Osteoblast (primary cell): Measurements from ENCODE around the gene RFFL. TPM values are rescaled to one million over a fixed set of nuclear protein-coding genes. Genes with fewer than 3 reads are reported as not detected.
A peak's percentile ranks its signal among the peaks of the same experiment; 100 is the strongest.

Source experiments
- DNase-seq: peaks from one replicate; pipeline ENCODE4 v3.0.0; 2011; ENCODE audit warnings: low spot score, mixed read lengths; ENCODE audit not compliant: insufficient read length; ENCODE audit errors: missing footprints
- H2AFZ ChIP-seq: 2 replicates; pipeline ENCODE4 v1.6.0; 2011; ENCODE audit warnings: mild to moderate bottlenecking, low read length
- H3K27ac ChIP-seq: 2 replicates; pipeline ENCODE4 v1.5.1; 2011; ENCODE audit warnings: mild to moderate bottlenecking, low read depth, low read length, moderate library complexity
- H3K27me3 ChIP-seq: 2 replicates; pipeline ENCODE4 v1.6.0; 2012; ENCODE audit warnings: mild to moderate bottlenecking, control low read depth, inconsistent platforms, low read length, moderate library complexity; ENCODE audit not compliant: insufficient read depth
- H3K36me3 ChIP-seq: 2 replicates; pipeline ENCODE4 v1.5.1; 2011; ENCODE audit warnings: mild to moderate bottlenecking, low read length, control low read depth, moderate library complexity; ENCODE audit not compliant: insufficient read depth
- H3K4me1 ChIP-seq: 2 replicates; pipeline ENCODE4 v1.5.1; 2011; ENCODE audit warnings: mild to moderate bottlenecking, low read length, control low read depth, moderate library complexity; ENCODE audit not compliant: insufficient read depth
- H3K4me2 ChIP-seq: 2 replicates; pipeline ENCODE4 v1.6.0; 2011; ENCODE audit warnings: mild to moderate bottlenecking, low read length; ENCODE audit not compliant: insufficient read depth
- H3K4me3 ChIP-seq: fragments of 200-600 bp; sonication (generic); 3 replicates; pipeline ENCODE4 v1.5.1; 2012; ENCODE audit warnings: mild to moderate bottlenecking, low read length, inconsistent platforms; ENCODE audit not compliant: insufficient read depth
- H3K79me2 ChIP-seq: 2 replicates; pipeline ENCODE4 v1.6.0; 2012; ENCODE audit warnings: mild to moderate bottlenecking, low read length, control low read depth, inconsistent platforms; ENCODE audit not compliant: insufficient read depth
- H3K9me3 ChIP-seq: 2 replicates; pipeline ENCODE4 v1.5.1; 2011; ENCODE audit warnings: low read depth, low read length, control low read depth
- H4K20me1 ChIP-seq: 2 replicates; pipeline ENCODE4 v1.6.0; 2012; ENCODE audit warnings: mild to moderate bottlenecking, low read length, control low read depth; ENCODE audit not compliant: insufficient read depth
- total RNA-seq: library from RNA; depleted of rRNA; stranded (reverse); fragments of >200 nt; gene quantifications from 2 replicates; pipeline ENCODE4 v1.2.3, GENCODE V29; 2012
- TF ChIP-seq, protein P1 (sequence below): IDR thresholded peaks from 2 replicates; pipeline ENCODE4 v1.5.1; 2011; ENCODE audit warnings: mild to moderate bottlenecking, low read depth, low read length, moderate library complexity; ENCODE audit errors: extremely low read depth

Gene RFFL
- total RNA-seq, 1 donor, result 15.2 TPM

DNA sequence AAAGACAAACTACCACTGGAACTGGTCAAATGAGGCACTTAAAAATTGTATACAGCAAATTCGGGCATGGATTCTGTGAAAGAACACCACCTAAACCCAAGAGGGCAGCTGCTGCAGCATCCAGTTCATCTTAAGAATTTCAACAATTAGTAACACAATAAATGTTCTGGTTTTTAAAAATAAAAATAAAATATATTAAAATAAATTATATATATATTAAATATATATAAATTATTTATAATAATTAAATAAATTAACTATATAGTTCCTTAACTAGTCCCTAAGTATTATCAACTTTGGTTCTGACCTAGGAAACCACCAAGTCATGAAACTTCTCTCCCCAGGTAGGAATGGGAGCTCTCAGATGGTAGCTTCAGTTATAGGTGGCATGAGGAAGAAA is 13.4 kb upstream of the RFFL start:
- H3K4me3 ChIP-seq, result no peak overlapping the region
- H3K4me2 ChIP-seq, result no peak overlapping the region
- H3K27ac ChIP-seq, result no peak overlapping the region
- H3K9me3 ChIP-seq, result no peaks in the 10 kb centered on the region
- TF ChIP-seq, protein P1, sequence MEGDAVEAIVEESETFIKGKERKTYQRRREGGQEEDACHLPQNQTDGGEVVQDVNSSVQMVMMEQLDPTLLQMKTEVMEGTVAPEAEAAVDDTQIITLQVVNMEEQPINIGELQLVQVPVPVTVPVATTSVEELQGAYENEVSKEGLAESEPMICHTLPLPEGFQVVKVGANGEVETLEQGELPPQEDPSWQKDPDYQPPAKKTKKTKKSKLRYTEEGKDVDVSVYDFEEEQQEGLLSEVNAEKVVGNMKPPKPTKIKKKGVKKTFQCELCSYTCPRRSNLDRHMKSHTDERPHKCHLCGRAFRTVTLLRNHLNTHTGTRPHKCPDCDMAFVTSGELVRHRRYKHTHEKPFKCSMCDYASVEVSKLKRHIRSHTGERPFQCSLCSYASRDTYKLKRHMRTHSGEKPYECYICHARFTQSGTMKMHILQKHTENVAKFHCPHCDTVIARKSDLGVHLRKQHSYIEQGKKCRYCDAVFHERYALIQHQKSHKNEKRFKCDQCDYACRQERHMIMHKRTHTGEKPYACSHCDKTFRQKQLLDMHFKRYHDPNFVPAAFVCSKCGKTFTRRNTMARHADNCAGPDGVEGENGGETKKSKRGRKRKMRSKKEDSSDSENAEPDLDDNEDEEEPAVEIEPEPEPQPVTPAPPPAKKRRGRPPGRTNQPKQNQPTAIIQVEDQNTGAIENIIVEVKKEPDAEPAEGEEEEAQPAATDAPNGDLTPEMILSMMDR, result no peak
- H2AFZ ChIP-seq, result no peak overlapping the region
- H3K79me2 ChIP-seq, result peaks cover 82% of the 10 kb centered on the region
- no peak for DNase-seq
- no peaks in the 10 kb centered on the region for H3K27me3 ChIP-seq
- H3K4me1 ChIP-seq, result peaks cover 10% of the 10 kb centered on the region
- peaks cover 12% of the 10 kb centered on the region for H4K20me1 ChIP-seq
- H3K36me3 ChIP-seq, result no peaks in the 10 kb centered on the region

DNA sequence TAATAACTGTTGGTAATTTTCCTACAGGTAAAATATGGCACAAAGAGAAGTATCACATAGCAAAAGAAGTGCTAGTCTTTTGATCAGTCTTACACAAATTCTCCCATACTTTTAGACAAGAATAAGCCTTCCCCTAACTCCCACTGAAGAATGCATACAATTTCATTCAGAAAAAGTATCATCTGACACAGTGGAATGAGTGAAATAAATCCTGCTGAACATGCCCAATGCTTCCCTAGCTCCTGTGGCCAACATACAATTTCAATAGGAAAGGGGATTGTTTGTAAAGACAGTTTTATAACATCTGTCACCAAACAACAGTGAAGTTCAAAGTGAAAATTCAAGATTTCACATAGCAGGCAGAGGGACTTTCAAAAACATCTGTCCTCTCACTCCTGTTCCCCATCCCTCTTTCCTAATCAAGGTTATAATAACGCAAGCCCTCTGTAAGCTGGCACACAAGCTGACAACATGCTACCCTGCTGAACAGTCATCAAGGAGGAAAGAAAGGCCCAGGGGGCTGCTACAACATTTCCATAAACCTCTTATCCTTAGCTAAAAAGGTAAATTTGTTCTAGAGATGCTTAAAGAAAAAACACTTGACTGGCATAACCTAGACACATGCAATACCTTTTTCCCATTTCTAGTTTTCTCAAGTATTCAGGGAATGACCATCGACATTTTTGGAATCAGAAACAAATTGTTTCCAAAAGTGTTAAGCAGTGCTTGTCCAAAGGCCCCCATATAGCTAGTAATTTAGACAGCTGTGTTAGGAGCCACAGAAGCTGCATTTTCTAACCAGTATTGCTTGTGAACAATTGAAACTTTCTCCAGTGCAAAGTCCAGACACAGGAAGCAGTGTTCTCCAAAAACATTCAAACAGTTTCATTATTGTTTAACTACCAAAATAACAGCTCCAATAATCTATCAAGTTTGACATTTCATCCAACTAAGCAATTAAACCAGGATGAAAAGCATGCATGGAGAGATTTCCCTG is 11.5 kb upstream of the RFFL start:
- Histone ChIP-seq H3K36me3 (no peaks in the 10 kb centered on the region), H3K27me3 (no peaks in the 10 kb centered on the region), H3K79me2 (peaks cover 82% of the 10 kb centered on the region), H3K4me1 (peaks cover 12% of the 10 kb centered on the region), H2AFZ (no peak overlapping the region), H3K4me3 (no peak overlapping the region), H4K20me1 (peaks cover 12% of the 10 kb centered on the region), H3K27ac (no peak overlapping the region), H3K9me3 (no peaks in the 10 kb centered on the region), H3K4me2 (peak overlapping the region; percentile 30)
- TF ChIP-seq, protein P1, result no peak
- DNase-seq, result no peak

- Histone ChIP-seq H3K36me3 (no peaks in the 10 kb centered on the region), H3K4me2 (no peak overlapping the region), H2AFZ (no peak overlapping the region), H3K9me3 (no peaks in the 10 kb centered on the region), H3K79me2 (peaks cover 75% of the 10 kb centered on the region), H3K4me3 (no peak overlapping the region), H3K27ac (no peak overlapping the region), H3K27me3 (no peaks in the 10 kb centered on the region), H3K4me1 (peaks cover 16% of the 10 kb centered on the region), H4K20me1 (peaks cover 7% of the 10 kb centered on the region)
- TF ChIP-seq, protein P1, result no peak
- DNase-seq, result no peak
Observed at GRCh38 chr17:35073991-35074627, 10.6 kb upstream of the RFFL start.
